Measurements from ENCODE around the gene TECTB. TPM values are rescaled to one million over a fixed set of nuclear protein-coding genes. Genes with fewer than 3 reads are reported as not detected.

Gene TECTB
- total RNA-seq, 4 donors from 2014 or later, result not detected

DNA sequence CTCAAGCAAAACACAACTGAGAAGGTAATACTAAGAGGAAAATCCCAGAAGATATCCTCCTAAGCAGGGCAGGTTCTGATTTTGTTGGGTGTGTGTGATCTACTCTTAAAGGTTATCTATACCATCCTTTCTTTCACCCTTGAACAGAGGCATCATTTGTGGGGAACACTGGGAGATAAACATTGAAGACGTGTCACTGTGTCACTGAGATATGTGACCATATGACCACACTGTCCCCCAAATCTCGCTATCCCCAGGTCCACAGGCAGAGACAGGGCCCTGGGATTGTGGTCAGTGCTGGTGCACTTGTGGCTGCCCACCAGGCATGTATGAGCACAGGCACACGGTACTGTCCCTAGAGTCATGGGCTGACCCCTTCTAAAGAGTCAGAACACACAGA is 30.0 kb downstream of the TECTB start:
- no peaks in the 10 kb centered on the region for H3K27me3 ChIP-seq
- ATAC-seq, result no peak
- H3K4me3 ChIP-seq, result no peak overlapping the region
- intact Hi-C loops (cut with DNase I; ENCODE audit: low total_unique reads), result no loop called here
- TF ChIP-seq, protein P1, sequence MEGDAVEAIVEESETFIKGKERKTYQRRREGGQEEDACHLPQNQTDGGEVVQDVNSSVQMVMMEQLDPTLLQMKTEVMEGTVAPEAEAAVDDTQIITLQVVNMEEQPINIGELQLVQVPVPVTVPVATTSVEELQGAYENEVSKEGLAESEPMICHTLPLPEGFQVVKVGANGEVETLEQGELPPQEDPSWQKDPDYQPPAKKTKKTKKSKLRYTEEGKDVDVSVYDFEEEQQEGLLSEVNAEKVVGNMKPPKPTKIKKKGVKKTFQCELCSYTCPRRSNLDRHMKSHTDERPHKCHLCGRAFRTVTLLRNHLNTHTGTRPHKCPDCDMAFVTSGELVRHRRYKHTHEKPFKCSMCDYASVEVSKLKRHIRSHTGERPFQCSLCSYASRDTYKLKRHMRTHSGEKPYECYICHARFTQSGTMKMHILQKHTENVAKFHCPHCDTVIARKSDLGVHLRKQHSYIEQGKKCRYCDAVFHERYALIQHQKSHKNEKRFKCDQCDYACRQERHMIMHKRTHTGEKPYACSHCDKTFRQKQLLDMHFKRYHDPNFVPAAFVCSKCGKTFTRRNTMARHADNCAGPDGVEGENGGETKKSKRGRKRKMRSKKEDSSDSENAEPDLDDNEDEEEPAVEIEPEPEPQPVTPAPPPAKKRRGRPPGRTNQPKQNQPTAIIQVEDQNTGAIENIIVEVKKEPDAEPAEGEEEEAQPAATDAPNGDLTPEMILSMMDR (IDR thresholded peaks at IDR 0.05 in 4 of 5, conservative IDR thresholded peaks at IDR 0.05 in 1 of 5), result no peak
- no peak for TF ChIP-seq POLR2A (IDR thresholded peaks at IDR 0.05)
- no peaks in the 10 kb centered on the region for H3K4me1 ChIP-seq
- no peaks in the 10 kb centered on the region for H3K9me3 ChIP-seq
- in situ Hi-C loops (cut with MboI; ENCODE audit: low sequenced_read_pairs in 4 of 4), result loop anchor here (5.0 to 25.0 kb wide), 2 partner anchors 126 to 131 kb away; partner anchors contain the start of gene GPAM (in 4 of the 4)
- no peak overlapping the region for H3K27ac ChIP-seq
- DNase-seq, result no peak
- H3K36me3 ChIP-seq, result no peaks in the 10 kb centered on the region

DNA sequence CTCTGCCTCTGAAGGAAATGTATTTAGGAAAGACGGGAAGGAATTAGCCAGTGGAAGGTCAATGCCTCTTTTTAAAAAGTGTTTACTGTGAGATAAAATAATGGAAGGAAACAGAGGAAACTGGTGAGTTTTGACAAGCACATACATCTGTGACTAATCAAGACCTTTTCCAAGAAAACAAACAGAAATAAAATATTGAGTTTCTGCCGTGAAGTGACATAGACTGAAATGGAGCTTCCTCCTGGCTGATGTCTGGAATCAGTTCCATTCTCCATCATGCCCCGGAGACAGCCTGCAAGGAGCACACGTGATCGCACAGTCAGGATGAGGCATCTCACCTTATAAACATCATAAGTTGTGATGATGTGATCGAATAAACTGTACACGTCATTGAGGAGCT is 30.7 kb downstream of the TECTB start:
- Histone ChIP-seq H3K27me3 (no peaks in the 10 kb centered on the region), H3K9me3 (no peaks in the 10 kb centered on the region), H3K27ac (no peak overlapping the region), H3K4me3 (no peak overlapping the region), H3K36me3 (no peaks in the 10 kb centered on the region), H3K4me1 (no peaks in the 10 kb centered on the region)
- intact Hi-C loops (cut with DNase I; ENCODE audit: low total_unique reads), result loop anchor here (2.0 kb wide), 2 partner anchors 131 to 197 kb away; partner anchors contain the start of gene GPAM
- no peak for DNase-seq
- in situ Hi-C loops (cut with MboI; ENCODE audit: low sequenced_read_pairs in 4 of 4), result loop anchor here (5.0 to 25.0 kb wide), 2 partner anchors 127 to 132 kb away; partner anchors contain the start of gene GPAM (in 4 of the 4)
- no peak for ATAC-seq
- TF ChIP-seq, protein P1 (IDR thresholded peaks at IDR 0.05 in 4 of 5, conservative IDR thresholded peaks at IDR 0.05 in 1 of 5), result no peak
- TF ChIP-seq POLR2A (IDR thresholded peaks at IDR 0.05), result no peak

DNA sequence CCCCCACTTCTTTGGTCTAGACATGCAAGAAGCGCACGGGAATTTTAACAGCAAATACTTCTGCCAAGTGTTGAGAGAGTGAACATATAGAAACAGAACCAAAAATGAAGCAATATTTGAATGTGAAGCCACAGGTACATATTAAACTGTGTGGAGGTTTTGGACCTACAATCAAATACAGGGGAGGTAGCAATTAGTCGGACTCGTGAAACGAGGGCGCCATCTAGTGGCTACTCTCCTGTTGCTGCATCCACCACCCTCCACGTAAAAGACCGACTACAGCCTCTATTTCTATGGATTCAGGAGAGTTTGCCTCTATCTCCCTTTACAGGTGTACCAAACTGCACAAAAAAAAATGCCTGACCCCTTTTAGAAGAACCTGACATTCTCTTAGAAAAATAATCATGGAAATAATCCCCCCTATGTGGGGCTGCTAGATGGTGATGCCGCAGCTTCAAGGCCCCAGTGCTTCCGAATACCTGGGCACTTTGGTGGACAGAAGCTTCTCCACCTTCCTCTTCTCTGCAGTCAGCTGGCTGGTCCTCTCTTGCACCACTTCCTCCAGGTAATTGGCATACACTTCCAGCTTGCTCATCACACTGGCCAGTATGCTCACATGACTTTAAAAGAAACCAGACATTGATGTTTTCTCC is 31.7 kb downstream of the TECTB start:
- in situ Hi-C loops (cut with MboI; ENCODE audit: low sequenced_read_pairs in 4 of 4), result loop anchor here (5.0 to 25.0 kb wide), 2 partner anchors 128 to 133 kb away; partner anchors contain the start of gene GPAM (in 4 of the 4)
- peak; percentile 76 to 87 for ATAC-seq

DNA sequence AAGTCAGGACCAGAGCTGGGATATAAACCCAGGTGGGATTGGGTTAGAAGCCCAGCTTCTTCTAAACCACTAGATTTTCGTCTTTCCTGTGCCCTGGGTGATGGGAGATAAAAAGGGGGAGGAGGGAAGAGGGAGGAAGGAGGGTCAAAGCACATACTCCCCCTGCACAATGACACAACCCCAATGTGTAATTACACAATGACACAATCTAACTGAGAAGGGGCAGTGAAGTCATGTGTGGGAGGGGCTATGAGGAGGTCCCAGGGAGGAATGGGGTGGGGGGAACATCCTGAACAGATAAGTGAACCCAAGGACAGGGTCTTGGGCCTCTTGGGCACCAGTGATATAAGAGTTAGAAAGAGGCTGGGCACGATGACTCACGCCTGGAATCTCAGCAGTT is 44.5 kb downstream of the TECTB start:
- H3K27ac ChIP-seq, result no peak overlapping the region
- ATAC-seq, result no peak
- no peak overlapping the region for H3K4me3 ChIP-seq
- H3K36me3 ChIP-seq, result no peaks in the 10 kb centered on the region
- H3K9me3 ChIP-seq, result no peaks in the 10 kb centered on the region
- no peaks in the 10 kb centered on the region for H3K4me1 ChIP-seq
- in situ Hi-C loops (cut with MboI; ENCODE audit: low sequenced_read_pairs in 4 of 4) (no loop called here), intact Hi-C loops (cut with DNase I; ENCODE audit: low total_unique reads) (no loop called here)
- no peak for DNase-seq
- H3K27me3 ChIP-seq, result no peaks in the 10 kb centered on the region
- TF ChIP-seq, protein P1 (IDR thresholded peaks at IDR 0.05 in 4 of 5, conservative IDR thresholded peaks at IDR 0.05 in 1 of 5), result no peak

More for the DNA sequence above, 31.7 kb downstream of the TECTB start:
- Histone ChIP-seq H3K9me3 (no peaks in the 10 kb centered on the region), H3K27ac (no peak overlapping the region), H3K4me1 (no peaks in the 10 kb centered on the region), H3K4me3 (no peak overlapping the region), H3K36me3 (no peaks in the 10 kb centered on the region), H3K27me3 (no peaks in the 10 kb centered on the region)
- TF ChIP-seq POLR2A (IDR thresholded peaks at IDR 0.05), result no peak
- TF ChIP-seq, protein P1 (IDR thresholded peaks at IDR 0.05 in 4 of 5, conservative IDR thresholded peaks at IDR 0.05 in 1 of 5), result peak; percentile 62 to 93 (median 78)
- DNase-seq, result peak; percentile 52 to 53
- intact Hi-C loops (cut with DNase I; ENCODE audit: low total_unique reads), result loop anchor here (2.0 kb wide), 2 partner anchors 132 to 198 kb away; partner anchors contain the start of gene GPAM
